Breast epithelium (tissue), 4 donors: ENCODE results near the gene APOM. TPM values are rescaled to one million over a fixed set of nuclear protein-coding genes. Genes with fewer than 3 reads are reported as not detected.

ENCODE experiments used
- DNase-seq, 2 donors: peaks; one replicate each; pipeline ENCODE4 v3.0.0-alpha.2; 2019; ENCODE audit warnings: low spot score in 2 of 2
- H3K27ac ChIP-seq, 2 donors: fragments of 200-600 bp; sonication (generic) in 1 of 2; one replicate each; pipeline ENCODE4 v1.5.1; 2016 to 2019; ENCODE audit warnings: mild to moderate bottlenecking in 1 of 2
- H3K27me3 ChIP-seq, 2 donors: fragments of 200-600 bp; sonication (generic) in 1 of 2; one replicate each; pipeline versions ENCODE4 v1.5.1 to v1.6.0; 2017 to 2019; ENCODE audit warnings: control low read depth in 1 of 2, mild to moderate bottlenecking in 1 of 2
- H3K36me3 ChIP-seq: fragments of 200-600 bp; one replicate; pipeline ENCODE4 v1.5.1; 2019
- H3K4me1 ChIP-seq, 2 donors: fragments of 200-600 bp; sonication (generic); one replicate each; pipeline ENCODE4 v1.5.1; 2016 to 2019; ENCODE audit warnings: control low read depth in 1 of 2
- H3K4me3 ChIP-seq, 3 donors: fragments of 200-600 bp; sonication (generic); 1 replicate in 2 of 3; 2 replicates in 1 of 3; pipeline ENCODE4 v1.5.1; 2016 to 2019; ENCODE audit warnings: mild to moderate bottlenecking in 3 of 3, moderate library complexity in 2 of 3
- H3K9me3 ChIP-seq, 2 donors: fragments of 200-600 bp; sonication (generic) in 1 of 2; one replicate each; pipeline ENCODE4 v1.5.1; 2016 to 2019; ENCODE audit warnings: control low read depth in 1 of 2
- CTCF ChIP-seq, 3 donors: fragments of 450-650 bp; IDR thresholded peaks; one replicate each; pipeline ENCODE4 v1.5.1; 2016 to 2017; ENCODE audit warnings: antibody characterized with exemption in 3 of 3, mild to moderate bottlenecking in 3 of 3, moderate library complexity in 3 of 3
- POLR2A ChIP-seq: fragments of 450-650 bp; IDR thresholded peaks from one replicate; pipeline ENCODE4 v1.6.1; 2016; ENCODE audit warnings: antibody characterized with exemption, mild to moderate bottlenecking, moderate library complexity
- POLR2AphosphoS5 ChIP-seq, 3 donors: sonication (generic); formaldehyde crosslinking; IDR thresholded peaks; one replicate each; pipeline ENCODE4 v1.6.1; 2017; ENCODE audit warnings: antibody characterized with exemption in 3 of 3
- intact Hi-C: fragments of 100-400 bp; cut with DNase I; formaldehyde crosslinking; loops from one replicate; pipeline ENCODE4 v1.15.1; 2023; ENCODE audit warnings: low total_unique reads
- total RNA-seq, 3 donors: library from RNA; depleted of rRNA; stranded (reverse); fragments of >200 nt; gene quantifications; one replicate each; pipeline ENCODE4 v1.1.0, GENCODE V29; 2016

APOM gene
- total RNA-seq, 3 donors from 2014 or later: 1.3 to 4.8 (median 4.6) TPM

- peaks cover 15 to 21% of the 10 kb centered on the region in 2 donors for H3K4me1 ChIP-seq
- peak overlapping the region; percentile 77 to 91 (median 82) for H3K4me3 ChIP-seq
- H3K36me3 ChIP-seq: no peaks in the 10 kb centered on the region
- peak overlapping the region; percentile 90 to 94 for H3K27ac ChIP-seq
- no peaks in the 10 kb centered on the region for H3K27me3 ChIP-seq
- no peak for DNase-seq
- no peaks in the 10 kb centered on the region for H3K9me3 ChIP-seq
- intact Hi-C loops: no loop called here
- TF ChIP-seq POLR2AphosphoS5 (IDR thresholded peaks at IDR 0.05): no peak
- TF ChIP-seq CTCF (IDR thresholded peaks at IDR 0.05): no peak
- no peak for TF ChIP-seq POLR2A
Measured at GRCh38 chr6:31661262-31662123, 5.8 kb downstream of the APOM start.

DNA sequence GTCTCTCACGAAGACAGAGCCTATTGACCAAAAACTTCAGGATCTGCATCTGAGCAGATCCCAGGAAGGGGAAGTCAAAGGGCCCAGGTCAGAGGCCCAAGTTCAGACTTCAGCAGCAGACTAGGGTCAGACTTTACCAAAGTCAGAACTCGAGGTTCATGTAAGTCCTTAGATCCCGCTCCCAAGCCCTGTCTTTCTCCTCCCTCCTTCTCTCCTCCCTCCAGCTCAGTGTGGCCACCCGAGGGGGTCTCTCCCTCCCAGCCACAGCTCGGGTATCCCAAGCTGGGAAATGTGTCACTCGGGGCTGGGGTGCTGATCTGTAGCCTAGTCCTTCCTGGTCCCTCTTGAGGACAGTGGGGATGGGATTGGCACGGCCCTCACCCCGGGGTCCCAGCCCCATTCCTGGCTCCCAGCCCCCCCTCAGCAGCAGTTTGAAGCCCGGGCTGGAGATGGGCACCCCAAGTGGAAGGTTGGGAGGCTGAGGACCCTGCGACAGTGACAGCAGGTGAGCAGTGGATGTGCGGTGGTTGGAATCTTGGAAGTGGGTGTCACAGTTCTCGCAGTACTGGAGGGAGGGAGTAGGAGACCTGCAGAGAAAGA is 6.5 kb downstream of the APOM start:
- Histone ChIP-seq H3K9me3 (no peaks in the 10 kb centered on the region), H3K4me1 (peaks cover 21 to 28% of the 10 kb centered on the region in 2 donors), H3K27ac (peak overlapping the region in 1 of 2 donors; percentile 33), H3K36me3 (no peaks in the 10 kb centered on the region), H3K4me3 (no peak overlapping the region), H3K27me3 (no peaks in the 10 kb centered on the region)
- no peak for TF ChIP-seq POLR2A
- TF ChIP-seq POLR2AphosphoS5 (IDR thresholded peaks at IDR 0.05): no peak
- no peak for TF ChIP-seq CTCF (IDR thresholded peaks at IDR 0.05)
- intact Hi-C loops: no loop called here
- DNase-seq: no peak

- no peak for DNase-seq
- peak overlapping the region; percentile 97 to 98 for H3K27ac ChIP-seq
- no peaks in the 10 kb centered on the region for H3K9me3 ChIP-seq
- H3K4me3 ChIP-seq: peak overlapping the region; percentile 65 to 87 (median 76)
- TF ChIP-seq POLR2A (no peak), POLR2AphosphoS5 (IDR thresholded peaks at IDR 0.05) (no peak), CTCF (IDR thresholded peaks at IDR 0.05) (no peak)
- intact Hi-C loops: no loop called here
- no peaks in the 10 kb centered on the region for H3K27me3 ChIP-seq
- H3K36me3 ChIP-seq: no peaks in the 10 kb centered on the region
- H3K4me1 ChIP-seq: peaks cover 21 to 33% of the 10 kb centered on the region in 2 donors
Measured at GRCh38 chr6:31663126-31663960, 7.6 kb downstream of the APOM start.

DNA sequence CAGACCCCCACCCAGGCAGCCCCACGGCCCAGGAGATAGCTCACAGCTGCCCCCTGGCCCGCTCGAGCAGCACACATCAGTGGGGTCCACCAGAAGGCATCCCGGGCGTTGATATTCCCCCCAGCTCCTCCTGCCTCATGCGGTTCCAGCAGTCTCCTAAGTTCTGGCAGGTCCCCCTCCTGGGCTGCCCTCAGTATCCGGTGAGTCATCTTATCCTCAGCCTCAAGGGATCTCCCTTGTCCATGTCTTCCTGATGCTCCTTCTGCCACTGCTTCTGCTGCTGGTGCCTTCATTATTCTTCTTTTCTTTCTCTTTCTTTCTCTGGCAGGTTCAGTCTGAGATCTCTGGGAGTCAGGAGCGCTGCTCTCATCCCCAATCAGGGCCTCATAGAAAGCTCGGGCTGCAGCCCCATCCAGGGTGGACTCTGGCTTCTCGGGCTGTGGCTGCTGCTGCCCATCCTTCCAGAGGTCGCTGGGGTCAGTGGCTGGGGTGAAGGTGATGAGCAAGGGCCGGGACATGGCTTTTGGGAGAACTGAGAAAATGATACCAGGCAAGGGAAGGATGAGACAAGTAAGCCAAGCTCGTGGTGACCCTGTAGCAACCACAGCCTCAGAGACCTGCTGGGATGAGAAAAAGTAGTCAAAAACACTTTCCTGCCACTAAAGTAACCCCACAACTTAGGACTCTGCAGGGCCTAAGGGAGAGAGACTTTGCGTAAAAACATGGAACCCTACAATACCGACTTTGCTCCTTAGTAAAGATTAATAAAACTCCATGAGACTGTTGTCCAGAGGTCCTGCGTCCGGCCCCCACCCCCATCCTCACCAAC is 8.5 kb downstream of the APOM start:
- Histone ChIP-seq H3K4me1 (peaks cover 16 to 29% of the 10 kb centered on the region in 2 donors), H3K36me3 (no peaks in the 10 kb centered on the region), H3K4me3 (peak overlapping the region; percentile 65 to 87 (median 76)), H3K27me3 (no peaks in the 10 kb centered on the region), H3K9me3 (no peaks in the 10 kb centered on the region), H3K27ac (peak overlapping the region; percentile 97 to 98)
- intact Hi-C loops: no loop called here
- DNase-seq: no peak
- TF ChIP-seq POLR2AphosphoS5 (IDR thresholded peaks at IDR 0.05) (peak in 1 of 3 donors; percentile 61), POLR2A (no peak)
